Tracheal epithelial cell (primary cell): Measurements from ENCODE around the gene ITPKC. TPM values are rescaled to one million over a fixed set of nuclear protein-coding genes. Genes with fewer than 3 reads are reported as not detected.

Experiments
- total RNA-seq: library from RNA; depleted of rRNA; stranded (reverse); fragments of >200 nt; gene quantifications from 2 replicates; pipeline ENCODE4 v1.2.1, GENCODE V29; 2014

The ITPKC gene
- 35.0 and 46.0 TPM in 2 replicates for total RNA-seq

DNA sequence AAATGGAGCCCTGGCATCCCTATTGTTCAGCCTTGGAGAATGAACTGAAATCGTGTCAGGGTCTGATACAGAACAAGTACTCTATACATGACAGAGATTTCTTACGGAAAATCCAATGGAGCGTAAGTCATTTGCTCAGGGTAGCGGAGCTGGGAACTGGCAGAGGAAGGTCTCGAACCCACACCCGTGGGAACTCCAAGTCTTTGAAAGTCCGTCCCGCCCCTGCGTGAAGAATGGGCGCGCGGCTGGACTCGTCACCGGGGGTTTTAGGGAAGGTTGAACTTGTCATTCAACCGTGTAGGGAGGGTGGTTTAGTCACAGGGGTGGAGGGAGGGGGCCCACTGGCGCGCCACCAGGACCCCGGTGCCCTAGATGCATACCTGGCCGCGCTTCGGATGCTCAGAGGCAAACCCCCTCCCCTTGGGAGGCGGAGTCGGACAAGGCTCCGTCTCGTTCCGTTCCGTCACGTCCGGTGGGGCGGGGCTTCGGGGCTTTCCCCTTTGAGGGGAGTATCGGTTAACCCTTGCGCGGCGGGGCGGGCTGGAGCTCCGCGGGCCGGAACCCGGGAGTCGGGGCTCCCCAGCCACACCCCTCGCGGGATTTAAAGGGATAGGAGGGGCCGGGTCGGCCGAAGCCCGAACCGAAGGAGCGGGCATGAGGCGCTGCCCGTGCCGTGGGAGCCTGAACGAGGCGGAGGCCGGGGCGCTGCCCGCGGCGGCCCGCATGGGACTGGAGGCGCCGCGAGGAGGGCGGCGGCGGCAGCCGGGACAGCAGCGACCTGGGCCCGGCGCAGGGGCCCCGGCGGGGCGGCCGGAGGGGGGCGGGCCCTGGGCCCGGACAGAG lies at the start of gene ITPKC, which contains the start of gene COQ8B:
ITPKC (plus strand) TSS at position 631 of the 843 bp plus-strand sequence; CDS start at position 655, 24 bp downstream.
COQ8B (minus strand) TSS at position 405 of the 843 bp plus-strand sequence. CDS start 2,254 bp downstream, outside the sequence.

DNA sequence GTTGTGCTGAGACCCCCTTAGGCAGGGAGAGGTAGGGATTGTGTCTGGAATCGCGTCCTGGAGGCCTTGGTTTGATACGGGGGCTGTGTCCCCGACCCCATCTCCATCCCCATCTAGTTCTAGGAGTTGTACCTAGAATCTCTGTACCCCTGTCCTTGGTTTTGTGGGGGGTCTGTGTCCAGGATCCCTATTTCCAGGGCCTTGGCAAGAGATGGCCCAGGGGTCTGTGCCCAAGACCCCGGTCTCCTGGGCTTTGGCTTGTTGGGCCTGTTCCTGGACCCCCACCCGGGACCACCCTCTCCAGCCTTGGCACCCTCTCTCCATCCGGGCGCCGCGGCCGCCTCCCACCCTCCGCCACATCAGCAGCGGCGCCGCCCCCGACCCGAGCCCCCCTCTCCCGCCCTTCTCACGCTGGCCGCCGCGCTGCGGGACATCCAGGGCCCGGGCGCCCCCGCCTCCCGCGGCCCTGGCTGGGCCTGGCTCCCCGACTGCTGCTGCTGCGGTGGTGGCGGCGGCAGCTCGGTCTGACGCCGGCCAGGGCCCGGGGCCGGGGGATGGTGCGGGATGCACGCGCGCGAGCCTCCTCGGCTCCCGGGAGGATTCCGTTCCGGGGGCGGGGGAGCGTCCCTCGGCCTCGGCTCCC lies 26.7 kb upstream of the ITPKC start, which contains the start of gene NUMBL:
NUMBL (minus strand) TSS at position 602 of the 643 bp plus-strand sequence; CDS start at position 434, 168 bp downstream.

DNA sequence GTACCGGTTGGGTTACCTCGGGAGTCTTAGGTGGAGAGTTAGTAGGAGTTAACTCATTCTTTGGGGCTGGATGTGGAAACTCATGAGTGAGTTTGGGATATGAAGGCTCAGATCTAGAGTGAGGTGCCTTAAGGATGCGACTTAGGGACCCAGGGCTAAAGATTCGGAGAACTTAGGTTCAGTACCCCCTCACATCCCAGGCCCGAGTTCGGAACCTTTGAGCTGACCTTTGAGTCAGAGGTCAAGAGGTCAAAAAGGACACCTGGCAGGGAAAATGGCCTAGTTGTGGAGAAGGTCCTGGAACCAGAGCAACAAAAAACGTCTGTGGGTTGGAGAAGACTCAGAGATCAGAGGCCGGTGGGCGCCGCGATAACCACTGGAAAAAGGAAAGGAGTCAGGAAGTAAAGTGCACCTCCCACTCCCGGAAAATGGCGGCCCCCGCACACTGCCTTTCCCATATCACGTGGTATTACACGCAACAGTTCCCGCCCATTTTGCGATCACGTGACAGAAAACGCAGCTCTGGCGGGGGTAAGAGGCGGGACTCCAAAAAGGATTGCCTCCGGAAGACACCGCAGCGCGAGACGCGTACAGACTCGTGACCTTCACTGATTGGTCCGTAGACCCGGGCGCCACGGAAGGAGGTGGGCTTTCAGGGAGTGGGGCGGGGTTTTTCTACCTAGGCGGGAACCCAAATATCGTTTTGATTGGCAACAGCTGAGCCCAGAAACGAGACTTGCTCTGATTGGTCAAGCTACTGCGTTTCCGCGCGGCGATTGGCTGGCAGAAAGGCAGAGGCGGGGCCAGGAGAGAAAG lies 33.4 kb downstream of the ITPKC start, which contains the start of gene ACTMAP:
ACTMAP (minus strand) TSS at position 420 of the 816 bp plus-strand sequence. CDS start 674 bp downstream, outside the sequence.

DNA sequence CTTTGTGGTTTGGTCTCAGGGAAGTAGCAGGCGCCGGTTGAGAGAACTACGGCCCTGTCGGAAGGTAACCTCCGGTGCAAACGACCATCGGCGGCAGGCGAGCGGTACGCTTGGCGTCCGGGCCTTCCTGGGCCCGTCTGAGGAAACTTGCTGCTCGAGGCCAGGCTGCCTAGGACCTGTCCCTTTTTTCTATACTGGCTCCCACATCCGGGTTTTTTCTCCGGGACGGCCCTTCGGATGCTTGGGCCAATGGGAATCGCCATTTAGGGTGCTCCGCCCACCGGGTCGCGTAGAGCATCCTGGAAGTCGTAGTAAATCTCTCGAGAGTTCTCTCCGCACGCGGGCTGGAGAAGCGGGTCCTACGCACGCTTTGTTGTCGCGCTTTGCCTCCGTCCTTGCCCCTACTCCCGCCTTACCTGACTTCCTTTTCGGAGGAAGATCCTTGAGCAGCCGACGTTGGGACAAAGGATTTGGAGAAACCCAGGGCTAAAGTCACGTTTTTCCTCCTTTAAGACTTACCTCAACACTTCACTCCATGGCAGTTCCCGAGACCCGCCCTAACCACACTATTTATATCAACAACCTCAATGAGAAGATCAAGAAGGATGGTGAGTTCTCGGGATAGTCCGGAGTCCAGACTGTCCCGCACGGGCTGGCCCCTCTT lies 34.1 kb downstream of the ITPKC start, which contains the start of gene SNRPA:
SNRPA (plus strand) TSS at position 330 of the 664 bp plus-strand sequence; CDS start at position 536, 206 bp downstream.

DNA sequence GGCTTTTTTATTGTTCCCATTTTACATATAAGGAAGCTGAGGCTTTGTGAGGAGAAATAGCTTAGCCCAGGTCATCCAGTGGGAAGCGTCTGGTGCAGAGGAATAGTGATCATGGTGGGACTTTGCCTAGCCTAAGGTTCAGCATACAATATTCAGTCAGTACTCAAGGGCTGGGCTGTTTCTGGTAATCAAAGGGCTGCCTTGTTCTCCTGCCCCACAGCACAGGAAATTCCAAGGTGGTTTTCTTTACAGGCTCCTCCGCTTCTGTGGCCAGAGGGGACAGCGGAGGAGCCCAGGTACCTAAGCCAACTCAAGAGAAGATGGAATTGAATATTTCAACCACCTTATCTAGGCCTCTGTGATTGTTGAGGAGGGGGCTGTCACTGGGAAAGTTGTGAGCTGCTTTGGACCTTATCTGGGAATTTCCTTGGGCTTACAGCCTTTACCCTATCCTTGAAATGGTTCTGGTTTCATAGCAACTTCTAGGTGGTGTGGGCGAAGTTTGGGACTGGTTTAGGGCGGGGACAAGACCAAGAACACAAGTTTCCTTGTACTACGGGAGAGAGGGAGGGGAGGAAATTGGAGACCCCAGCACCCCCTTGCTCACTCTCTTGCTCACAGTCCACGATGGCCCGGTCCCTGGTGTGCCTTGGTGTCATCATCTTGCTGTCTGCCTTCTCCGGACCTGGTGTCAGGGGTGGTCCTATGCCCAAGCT lies 58.2 kb downstream of the ITPKC start, which contains the start of gene MIA:
MIA (plus strand) TSS at position 606 of the 716 bp plus-strand sequence; CDS start at position 628, 22 bp downstream.

DNA sequence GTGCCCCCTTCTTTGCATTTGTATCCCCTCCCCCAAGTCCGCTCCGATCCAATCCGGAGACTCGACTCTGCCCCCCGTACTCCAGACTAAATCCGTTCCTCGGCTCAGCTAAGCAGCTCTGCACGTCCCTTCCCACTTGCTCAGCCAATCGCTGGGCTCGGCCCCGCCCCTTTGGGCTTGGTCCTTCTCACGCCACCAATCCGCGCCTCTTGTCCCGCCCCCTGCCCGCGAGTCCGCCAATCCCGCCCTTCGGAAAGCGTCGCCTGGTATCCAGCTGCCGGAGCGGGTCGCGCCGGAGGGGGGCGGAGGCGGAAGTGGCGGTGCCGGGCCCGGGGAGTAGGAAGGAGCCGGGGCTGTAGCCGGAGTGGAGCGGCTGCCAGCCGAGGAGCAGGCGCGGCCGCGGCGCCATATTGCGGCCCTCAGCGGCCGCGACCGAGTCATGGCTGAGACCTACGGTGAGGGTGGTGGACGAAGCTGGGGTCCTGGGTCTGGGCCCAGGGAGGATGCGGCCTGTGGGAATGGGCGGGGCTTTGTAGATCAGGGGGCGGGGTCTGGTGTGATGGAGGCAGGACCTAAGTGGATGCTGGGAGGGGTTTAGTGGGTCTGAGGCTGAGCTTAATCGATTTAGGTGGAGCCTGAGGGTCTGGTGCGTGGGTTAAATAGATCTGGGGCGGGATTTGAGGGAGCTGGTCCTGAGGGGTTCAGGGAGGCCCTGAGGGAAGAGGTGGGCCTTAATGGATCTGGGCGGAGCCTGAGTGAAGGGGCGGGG lies 61.2 kb downstream of the ITPKC start, which contains the start of gene RAB4B:
RAB4B (plus strand) TSS at position 311 of the 769 bp plus-strand sequence; CDS start at position 440, 129 bp downstream.

Other genes starting within 250 kb of the ITPKC start
- gene SHKBP1, start 140.2 kb upstream of the ITPKC start, total RNA-seq: 22.9 and 32.4 TPM in 2 replicates
- gene LTBP4, start 115.7 kb upstream of the ITPKC start, total RNA-seq: 29.4 and 38.4 TPM in 2 replicates
- gene NUMBL, start 26.5 kb upstream of the ITPKC start, total RNA-seq: 13.9 and 16.9 TPM in 2 replicates
- gene COQ8B, start 226 bp upstream of the ITPKC start, total RNA-seq: 21.4 and 26.9 TPM in 2 replicates
- 0.24 and 0.43 TPM in 2 replicates for gene ACTMAP, start 33.4 kb downstream of the ITPKC start, total RNA-seq
- gene SNRPA, start 34.1 kb downstream of the ITPKC start, total RNA-seq: 15.9 and 18.3 TPM in 2 replicates
- 0.24 and 0.64 TPM in 2 replicates for gene MIA, start 58.4 kb downstream of the ITPKC start, total RNA-seq
- 5.3 and 8.0 TPM in 2 replicates for gene RAB4B, start 61.1 kb downstream of the ITPKC start, total RNA-seq
- gene EGLN2, start 82.1 kb downstream of the ITPKC start, total RNA-seq: 55.4 and 67.5 TPM in 2 replicates
- not detected in 2 replicates for gene CYP2A6, start 133.3 kb downstream of the ITPKC start, total RNA-seq
- not detected in 2 replicates for gene CYP2A7, start 165.1 kb downstream of the ITPKC start, total RNA-seq